ENCODE measurements around the gene CFAP61.

The CFAP61 gene

DNA sequence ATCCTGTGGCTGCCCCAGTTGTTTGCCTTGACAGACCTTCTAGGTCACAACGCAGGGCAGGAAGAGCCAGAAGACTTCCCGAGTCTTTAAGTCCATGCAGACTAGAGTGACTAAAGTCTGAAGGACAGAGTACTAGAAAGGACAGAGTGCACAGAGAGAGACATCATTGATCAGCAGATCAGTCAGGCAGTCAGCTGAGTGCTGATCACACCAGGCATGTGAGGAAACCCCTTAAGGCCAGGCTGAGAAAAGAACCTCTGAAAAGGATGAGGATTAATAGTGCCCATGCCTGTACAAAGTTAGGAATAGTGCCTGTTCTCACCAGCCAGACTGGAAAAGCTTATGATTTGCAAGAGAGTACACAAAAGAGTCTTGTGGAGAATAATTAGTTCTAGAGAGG is 91.3 kb downstream of the CFAP61 start:
- WGBS (ENCODE audit: extremely low coverage, insufficient coverage, insufficient read length), result no CpG with 5 or more reads among the region's 2 CpGs
- Histone ChIP-seq H3K79me2 (ENCODE audit: control insufficient read depth, insufficient read depth, low read length, poor library complexity) (no peaks in the 10 kb centered on the region), H3K4me1 (ENCODE audit: control insufficient read depth in 1 of 2, insufficient read depth in 2 of 2, low read length in 2 of 2) (no peaks in the 10 kb centered on the region), H3K4me2 (ENCODE audit: low read length) (no peak overlapping the region), H4K91ac (ENCODE audit: low read depth, low read length) (no peak overlapping the region), H3K27me3 (ENCODE audit: insufficient read depth, low read length) (no peaks in the 10 kb centered on the region), H3K4me3 (ENCODE audit: low read depth, low read length) (no peak overlapping the region), H2BK120ac (ENCODE audit: insufficient read depth, low read length, poor library complexity) (no peak overlapping the region), H3K14ac (ENCODE audit: low read length) (no peak overlapping the region), H3K36me3 (ENCODE audit: control insufficient read depth in 1 of 2, insufficient read depth in 2 of 2, low read length in 2 of 2) (no peaks in the 10 kb centered on the region), H3K9me3 (ENCODE audit: insufficient read depth, low read depth, low read length) (no peaks in the 10 kb centered on the region), H4K12ac (ENCODE audit: low read depth, low read length) (no peak overlapping the region), H3K27ac (ENCODE audit: low read depth, low read length) (no peak overlapping the region), H3K4ac (ENCODE audit: low read depth, low read length) (no peak overlapping the region), H3K9ac (ENCODE audit: low read length) (no peak overlapping the region), H2BK5ac (ENCODE audit: low read depth, low read length, poor library complexity) (no peak overlapping the region), H2AK5ac (ENCODE audit: low read length) (no peak overlapping the region), H2AFZ (ENCODE audit: insufficient read depth, low read length, poor library complexity) (no peak overlapping the region), H3K79me1 (ENCODE audit: low read length) (no peaks in the 10 kb centered on the region), H2BK12ac (ENCODE audit: low read length) (no peak overlapping the region), H3K23ac (ENCODE audit: low read length) (no peak overlapping the region), H3K18ac (ENCODE audit: low read length) (no peak overlapping the region), H4K8ac (ENCODE audit: low read depth, low read length) (no peak overlapping the region)
- DNase-seq, result no peak

DNA sequence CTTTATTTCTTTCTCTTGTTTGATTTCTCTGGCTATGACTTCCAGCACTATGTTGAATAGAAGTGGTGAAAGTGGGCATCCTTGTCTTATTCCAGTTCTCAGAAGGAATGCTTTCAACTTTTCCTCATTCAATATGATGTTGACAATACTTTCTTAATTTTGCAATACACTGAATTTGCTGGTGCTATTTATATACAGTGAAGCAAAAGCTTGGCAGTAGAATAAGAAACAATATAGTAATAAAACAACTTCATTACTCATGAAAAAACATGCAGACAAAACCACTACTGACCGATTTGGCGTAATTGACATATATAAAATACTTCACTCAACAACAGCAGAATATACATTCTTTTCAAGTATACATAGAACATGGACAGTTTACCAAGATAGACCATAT is 96.4 kb downstream of the CFAP61 start:
- no peak for DNase-seq
- Histone ChIP-seq H4K8ac (ENCODE audit: low read depth, low read length) (no peak overlapping the region), H4K12ac (ENCODE audit: low read depth, low read length) (no peak overlapping the region), H3K4me2 (ENCODE audit: low read length) (no peak overlapping the region), H2BK120ac (ENCODE audit: insufficient read depth, low read length, poor library complexity) (no peak overlapping the region), H3K27me3 (ENCODE audit: insufficient read depth, low read length) (no peaks in the 10 kb centered on the region), H2BK5ac (ENCODE audit: low read depth, low read length, poor library complexity) (no peak overlapping the region), H3K14ac (ENCODE audit: low read length) (no peak overlapping the region), H2BK12ac (ENCODE audit: low read length) (no peak overlapping the region), H3K4ac (ENCODE audit: low read depth, low read length) (no peak overlapping the region), H3K9me3 (ENCODE audit: insufficient read depth, low read depth, low read length) (no peaks in the 10 kb centered on the region), H2AK5ac (ENCODE audit: low read length) (no peak overlapping the region), H3K36me3 (ENCODE audit: control insufficient read depth in 1 of 2, insufficient read depth in 2 of 2, low read length in 2 of 2) (no peaks in the 10 kb centered on the region), H3K18ac (ENCODE audit: low read length) (no peak overlapping the region), H3K79me1 (ENCODE audit: low read length) (no peaks in the 10 kb centered on the region), H3K4me3 (ENCODE audit: low read depth, low read length) (no peak overlapping the region), H4K91ac (ENCODE audit: low read depth, low read length) (no peak overlapping the region), H3K4me1 (ENCODE audit: control insufficient read depth in 1 of 2, insufficient read depth in 2 of 2, low read length in 2 of 2) (no peaks in the 10 kb centered on the region), H3K79me2 (ENCODE audit: control insufficient read depth, insufficient read depth, low read length, poor library complexity) (no peaks in the 10 kb centered on the region), H3K23ac (ENCODE audit: low read length) (no peak overlapping the region), H3K9ac (ENCODE audit: low read length) (no peak overlapping the region), H3K27ac (ENCODE audit: low read depth, low read length) (no peak overlapping the region), H2AFZ (ENCODE audit: insufficient read depth, low read length, poor library complexity) (no peak overlapping the region)
- no CpG with 5 or more reads among the region's 2 CpGs for WGBS (ENCODE audit: extremely low coverage, insufficient coverage, insufficient read length)

DNA sequence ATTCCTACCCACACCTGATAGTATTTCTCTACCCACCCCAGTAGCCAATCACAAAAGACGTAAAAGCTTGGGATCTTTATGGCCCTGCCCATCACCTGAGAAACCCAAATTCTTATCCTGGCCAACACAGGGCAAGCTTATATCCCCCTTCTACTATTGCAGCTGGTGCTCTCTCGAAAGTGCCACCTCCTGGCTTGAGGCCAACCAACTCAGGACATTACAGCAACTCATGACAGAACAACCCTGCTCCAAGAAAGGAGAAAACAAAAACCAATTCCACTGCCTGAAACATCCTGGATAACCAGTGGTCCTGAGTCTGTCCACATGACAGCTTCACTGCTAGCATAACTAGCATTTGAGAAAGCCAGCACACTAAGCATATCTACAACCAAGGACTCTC is 97.9 kb downstream of the CFAP61 start:
- H3K18ac ChIP-seq (ENCODE audit: low read length), result no peak overlapping the region
- H3K9ac ChIP-seq (ENCODE audit: low read length), result no peak overlapping the region
- no peaks in the 10 kb centered on the region for H3K9me3 ChIP-seq (ENCODE audit: insufficient read depth, low read depth, low read length)
- no peaks in the 10 kb centered on the region for H3K27me3 ChIP-seq (ENCODE audit: insufficient read depth, low read length)
- no peak overlapping the region for H3K4me3 ChIP-seq (ENCODE audit: low read depth, low read length)
- no peak overlapping the region for H3K14ac ChIP-seq (ENCODE audit: low read length)
- H3K4me2 ChIP-seq (ENCODE audit: low read length), result no peak overlapping the region
- H4K8ac ChIP-seq (ENCODE audit: low read depth, low read length), result no peak overlapping the region
- no peaks in the 10 kb centered on the region for H3K79me2 ChIP-seq (ENCODE audit: control insufficient read depth, insufficient read depth, low read length, poor library complexity)
- no peak overlapping the region for H3K4ac ChIP-seq (ENCODE audit: low read depth, low read length)
- H2BK12ac ChIP-seq (ENCODE audit: low read length), result no peak overlapping the region
- no CpG with 5 or more reads among the region's 2 CpGs for WGBS (ENCODE audit: extremely low coverage, insufficient coverage, insufficient read length)
- no peak overlapping the region for H2BK120ac ChIP-seq (ENCODE audit: insufficient read depth, low read length, poor library complexity)
- DNase-seq, result no peak
- H4K12ac ChIP-seq (ENCODE audit: low read depth, low read length), result no peak overlapping the region
- no peaks in the 10 kb centered on the region for H3K4me1 ChIP-seq (ENCODE audit: control insufficient read depth in 1 of 2, insufficient read depth in 2 of 2, low read length in 2 of 2)
- no peak overlapping the region for H2AFZ ChIP-seq (ENCODE audit: insufficient read depth, low read length, poor library complexity)
- H3K36me3 ChIP-seq (ENCODE audit: control insufficient read depth in 1 of 2, insufficient read depth in 2 of 2, low read length in 2 of 2), result no peaks in the 10 kb centered on the region
- no peak overlapping the region for H3K27ac ChIP-seq (ENCODE audit: low read depth, low read length)
- H4K91ac ChIP-seq (ENCODE audit: low read depth, low read length), result no peak overlapping the region
- H2AK5ac ChIP-seq (ENCODE audit: low read length), result no peak overlapping the region
- H3K79me1 ChIP-seq (ENCODE audit: low read length), result no peaks in the 10 kb centered on the region
- no peak overlapping the region for H2BK5ac ChIP-seq (ENCODE audit: low read depth, low read length, poor library complexity)
- no peak overlapping the region for H3K23ac ChIP-seq (ENCODE audit: low read length)

DNA sequence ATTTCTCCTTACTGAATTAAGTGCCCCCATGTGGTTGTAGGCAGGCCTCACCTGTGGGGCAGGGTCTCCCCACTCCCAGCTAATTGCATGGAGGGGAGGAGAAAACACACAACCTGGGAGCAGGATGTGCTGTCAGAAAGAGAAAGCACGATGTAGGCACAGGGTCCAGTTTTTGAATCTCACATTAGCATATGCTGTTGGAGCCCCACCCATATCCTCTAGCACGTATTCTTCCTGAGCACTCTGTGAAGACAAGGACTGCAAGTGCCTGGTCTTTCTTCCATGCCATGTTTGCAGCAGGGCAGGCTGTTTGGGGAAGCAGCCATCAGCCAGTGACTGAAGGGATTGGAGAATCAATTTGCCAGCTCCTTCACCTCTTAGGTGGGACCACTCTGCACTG is 108.2 kb downstream of the CFAP61 start:
- whole genome bisulfite sequencing (ENCODE audit: extremely low coverage, insufficient coverage, insufficient read length), result no CpG with 5 or more reads among the region's 2 CpGs
- Histone ChIP-seq H3K9me3 (ENCODE audit: insufficient read depth, low read depth, low read length) (no peaks in the 10 kb centered on the region), H3K4me3 (ENCODE audit: low read depth, low read length) (no peak overlapping the region), H2AFZ (ENCODE audit: insufficient read depth, low read length, poor library complexity) (no peak overlapping the region), H4K91ac (ENCODE audit: low read depth, low read length) (no peak overlapping the region), H3K27ac (ENCODE audit: low read depth, low read length) (no peak overlapping the region), H2AK5ac (ENCODE audit: low read length) (no peak overlapping the region), H3K23ac (ENCODE audit: low read length) (no peak overlapping the region), H3K79me1 (ENCODE audit: low read length) (no peaks in the 10 kb centered on the region), H3K27me3 (ENCODE audit: insufficient read depth, low read length) (no peaks in the 10 kb centered on the region), H3K36me3 (ENCODE audit: control insufficient read depth in 1 of 2, insufficient read depth in 2 of 2, low read length in 2 of 2) (no peaks in the 10 kb centered on the region), H2BK5ac (ENCODE audit: low read depth, low read length, poor library complexity) (no peak overlapping the region), H3K9ac (ENCODE audit: low read length) (no peak overlapping the region), H3K18ac (ENCODE audit: low read length) (no peak overlapping the region), H4K12ac (ENCODE audit: low read depth, low read length) (no peak overlapping the region), H2BK12ac (ENCODE audit: low read length) (no peak overlapping the region), H3K4me2 (ENCODE audit: low read length) (no peak overlapping the region), H3K4me1 (ENCODE audit: control insufficient read depth in 1 of 2, insufficient read depth in 2 of 2, low read length in 2 of 2) (no peaks in the 10 kb centered on the region), H3K14ac (ENCODE audit: low read length) (no peak overlapping the region), H4K8ac (ENCODE audit: low read depth, low read length) (no peak overlapping the region), H3K79me2 (ENCODE audit: control insufficient read depth, insufficient read depth, low read length, poor library complexity) (no peaks in the 10 kb centered on the region), H2BK120ac (ENCODE audit: insufficient read depth, low read length, poor library complexity) (no peak overlapping the region), H3K4ac (ENCODE audit: low read depth, low read length) (no peak overlapping the region)
- DNase-seq, result no peak

All from trophoblast cell (in vitro differentiated cells and primary cell).